ENCODE results near the gene AQP6. TPM values are rescaled to one million over a fixed set of nuclear protein-coding genes. Genes with fewer than 3 reads are reported as not detected.
A peak's percentile ranks its signal among the peaks of the same experiment; 100 is the strongest.

The AQP6 gene
- total and polyA plus RNA-seq, 10 of the 15 experiments (the other 5 are each of a cell fraction or from before 2014, with no cell fraction given): not detected

- ATAC-seq: peak; percentile 13; the same call in 2 of the 3 replicates
- Histone ChIP-seq H3K27ac (ENCODE audit: control insufficient read depth, insufficient read depth) (no peak overlapping the region), H3K4me2 (ENCODE audit: control insufficient read depth, insufficient read depth) (no peak overlapping the region), H2AFZ (ENCODE audit: control insufficient read depth, low read depth, low read length) (no peak overlapping the region), H3K27me3 (replicated peaks in 1 of 2; ENCODE audit: control insufficient read depth in 2 of 2, insufficient read depth in 2 of 2, low read length in 1 of 2) (peaks cover 0 to 1% of the 10 kb centered on the region in 2 experiments; a peak in 1 of 4 replicates), H4K20me1 (ENCODE audit: control insufficient read depth, insufficient read depth) (no peaks in the 10 kb centered on the region), H3K79me2 (ENCODE audit: control insufficient read depth, insufficient read depth, low read length) (no peaks in the 10 kb centered on the region), H3K4me3 (no peak overlapping the region), H3K9me3 (replicated peaks; ENCODE audit: control insufficient read depth, insufficient read depth, low read length) (no peaks in the 10 kb centered on the region), H3K9ac (ENCODE audit: control insufficient read depth, insufficient read depth, low read length) (no peak overlapping the region), H3K4me1 (ENCODE audit: control insufficient read depth, insufficient read depth, low read length) (no peaks in the 10 kb centered on the region), H3K36me3 (ENCODE audit: control insufficient read depth in 2 of 2, insufficient read depth in 2 of 2, low read length in 1 of 2) (no peaks in the 10 kb centered on the region)
- ChIA-PET CTCF (interaction anchor here (0.8 to 1.6 kb wide), 2 partner anchors 9 to 100 kb away, joined by 3 to 4 read pairs; no protein-coding TSS in a partner anchor), SMC1A (ENCODE audit: uncharacterized antibody, unreplicated experiment) (no interaction called here), POLR2A (no interaction called here), RAD21 (ENCODE audit: unreplicated experiment) (interaction anchor here (1.0 kb wide), 1 partner anchor 64 kb away, joined by 3 read pairs; no protein-coding TSS in a partner anchor)
- intact Hi-C loops (cut with micrococcal nuclease; ENCODE audit: unreplicated experiment) (no loop called here), in situ Hi-C loops (cut with MboI) (loop anchor here (5.0 kb wide), 1 partner anchor 93 kb away; no protein-coding TSS in a partner anchor)
- 48% methylated on average over 8 of the region's 8 CpGs for WGBS (ENCODE audit: insufficient coverage, insufficient replicate concordance, low lambda C conversion rate, missing lambda C conversion rate)
- BruUV-seq (replicated peaks): no TSS peak
- FAIRE-seq: no peak
- no peak for DNase-seq (ENCODE audit: low read depth, low spot score)
- TF ChIP-seq IKZF2 (IDR thresholded peaks at IDR 0.05) (no peak), ZNF687 (IDR thresholded peaks at IDR 0.05) (no peak), RB1 (IDR thresholded peaks at IDR 0.05; ENCODE audit: borderline replicate concordance) (no peak), ZZZ3 (IDR thresholded peaks at IDR 0.05; ENCODE audit: control insufficient read depth, insufficient read length, low read depth) (no peak), PML (IDR thresholded peaks at IDR 0.05; ENCODE audit: low read length) (no peak), CEBPB (IDR thresholded peaks at IDR 0.05; ENCODE audit: borderline replicate concordance in 1 of 2, low read depth in 2 of 2, low read length in 2 of 2) (no peak), SUPT20H (IDR thresholded peaks at IDR 0.05; ENCODE audit: borderline replicate concordance, control insufficient read depth, low read depth, low read length) (no peak), HCFC1 (IDR thresholded peaks at IDR 0.05; ENCODE audit: low read length) (no peak), SPI1 (IDR thresholded peaks at IDR 0.05; ENCODE audit: borderline replicate concordance, insufficient read depth, low read depth, low read length) (no peak), ZBED1 (IDR thresholded peaks at IDR 0.05; ENCODE audit: borderline replicate concordance) (no peak), CEBPZ (IDR thresholded peaks at IDR 0.05; ENCODE audit: low read depth, low read length) (no peak), POLR2AphosphoS5 (IDR thresholded peaks at IDR 0.05; ENCODE audit: low read length) (no peak), KAT2A (conservative IDR thresholded peaks at IDR 0.05; ENCODE audit: control insufficient read depth, low read depth, low read length) (no peak)
- TF ChIP-seq, protein P1, sequence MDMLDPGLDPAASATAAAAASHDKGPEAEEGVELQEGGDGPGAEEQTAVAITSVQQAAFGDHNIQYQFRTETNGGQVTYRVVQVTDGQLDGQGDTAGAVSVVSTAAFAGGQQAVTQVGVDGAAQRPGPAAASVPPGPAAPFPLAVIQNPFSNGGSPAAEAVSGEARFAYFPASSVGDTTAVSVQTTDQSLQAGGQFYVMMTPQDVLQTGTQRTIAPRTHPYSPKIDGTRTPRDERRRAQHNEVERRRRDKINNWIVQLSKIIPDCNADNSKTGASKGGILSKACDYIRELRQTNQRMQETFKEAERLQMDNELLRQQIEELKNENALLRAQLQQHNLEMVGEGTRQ (IDR thresholded peaks at IDR 0.05; ENCODE audit: borderline replicate concordance, low read depth, low read length): no peak
These were observed 2.0 kb downstream of the AQP6 start for GRCh38 chr12:49974677-49975317.
